22Rv1 (cell line): ENCODE data around the gene SLC39A8.

Experiments
- ZFX ChIP-seq: fragments of 450-650 bp; IDR thresholded peaks from 2 replicates; pipeline ENCODE4 v1.6.1; 2017; ENCODE audit warnings: antibody characterized with exemption, borderline replicate concordance
- TF ChIP-seq, protein P1 (sequence below): fragments of 450-650 bp; IDR thresholded peaks from 2 replicates; pipeline ENCODE4 v1.5.1; 2017; ENCODE audit warnings: mild to moderate bottlenecking

- TF ChIP-seq, protein P1, sequence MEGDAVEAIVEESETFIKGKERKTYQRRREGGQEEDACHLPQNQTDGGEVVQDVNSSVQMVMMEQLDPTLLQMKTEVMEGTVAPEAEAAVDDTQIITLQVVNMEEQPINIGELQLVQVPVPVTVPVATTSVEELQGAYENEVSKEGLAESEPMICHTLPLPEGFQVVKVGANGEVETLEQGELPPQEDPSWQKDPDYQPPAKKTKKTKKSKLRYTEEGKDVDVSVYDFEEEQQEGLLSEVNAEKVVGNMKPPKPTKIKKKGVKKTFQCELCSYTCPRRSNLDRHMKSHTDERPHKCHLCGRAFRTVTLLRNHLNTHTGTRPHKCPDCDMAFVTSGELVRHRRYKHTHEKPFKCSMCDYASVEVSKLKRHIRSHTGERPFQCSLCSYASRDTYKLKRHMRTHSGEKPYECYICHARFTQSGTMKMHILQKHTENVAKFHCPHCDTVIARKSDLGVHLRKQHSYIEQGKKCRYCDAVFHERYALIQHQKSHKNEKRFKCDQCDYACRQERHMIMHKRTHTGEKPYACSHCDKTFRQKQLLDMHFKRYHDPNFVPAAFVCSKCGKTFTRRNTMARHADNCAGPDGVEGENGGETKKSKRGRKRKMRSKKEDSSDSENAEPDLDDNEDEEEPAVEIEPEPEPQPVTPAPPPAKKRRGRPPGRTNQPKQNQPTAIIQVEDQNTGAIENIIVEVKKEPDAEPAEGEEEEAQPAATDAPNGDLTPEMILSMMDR: no peak
- no peak for TF ChIP-seq ZFX
These were observed 23.9 kb downstream of the SLC39A8 start for GRCh38 chr4:102321260-102321995.
